SK-N-SH treated with all-trans-retinoic acid at 6 μM for 48 hours (cell line): ENCODE results near the gene FAM210A.

Source experiments
- ARNTL ChIP-seq: fragments of 450-650 bp; formaldehyde crosslinking; IDR thresholded peaks from 2 replicates; pipeline ENCODE4 v1.5.0; 2020; ENCODE audit warnings: low read depth, mild to moderate bottlenecking, moderate library complexity, borderline replicate concordance
- BACH2 ChIP-seq: fragments of 250-450 bp; sonication (Bioruptor Pico); IDR thresholded peaks from 2 replicates; pipeline ENCODE4 v1.9.0; 2021; ENCODE audit warnings: mild to moderate bottlenecking, borderline replicate concordance
- CREB5 ChIP-seq: fragments of 250-450 bp; sonication (Bioruptor Pico); IDR thresholded peaks from 2 replicates; pipeline ENCODE4 v1.5.1; 2020; ENCODE audit warnings: low read depth, mild to moderate bottlenecking, moderate library complexity
- CSDC2 ChIP-seq: fragments of 250-450 bp; sonication (Bioruptor Pico); IDR thresholded peaks from 2 replicates; pipeline ENCODE4 v1.5.0; 2020; ENCODE audit warnings: mild to moderate bottlenecking, moderate library complexity
- ISL1 ChIP-seq: fragments of 250-450 bp; sonication (Bioruptor Pico); IDR thresholded peaks from 2 replicates; pipeline ENCODE4 v2.1.2; 2022; ENCODE audit warnings: mild to moderate bottlenecking, moderate library complexity
- PATZ1 ChIP-seq: fragments of 250-450 bp; sonication (Bioruptor Pico); IDR thresholded peaks from 2 replicates; pipeline ENCODE4 v1.8.0; 2020; ENCODE audit warnings: mild to moderate bottlenecking, moderate library complexity, borderline replicate concordance
- POU6F1 ChIP-seq: fragments of 250-450 bp; sonication (Bioruptor Pico); IDR thresholded peaks from 2 replicates; pipeline ENCODE4 v1.8.0; 2021; ENCODE audit warnings: low read depth, mild to moderate bottlenecking, moderate library complexity, borderline replicate concordance
- RARB ChIP-seq: fragments of 250-450 bp; sonication (Bioruptor Pico); IDR thresholded peaks from 2 replicates; pipeline ENCODE4 v1.8.0; 2021; ENCODE audit warnings: mild to moderate bottlenecking, moderate library complexity
- TOX ChIP-seq: fragments of 250-450 bp; sonication (Bioruptor Pico); IDR thresholded peaks from 2 replicates; pipeline ENCODE4 v1.8.0; 2021; ENCODE audit warnings: mild to moderate bottlenecking, moderate library complexity, borderline replicate concordance
- ZFP3 ChIP-seq: fragments of 250-450 bp; sonication (Bioruptor Pico); IDR thresholded peaks from 2 replicates; pipeline ENCODE4 v1.5.0; 2020; ENCODE audit warnings: mild to moderate bottlenecking, moderate library complexity
- ZFP30 ChIP-seq: fragments of 450-650 bp; formaldehyde crosslinking; IDR thresholded peaks from 2 replicates; pipeline ENCODE4 v1.5.0; 2022; ENCODE audit warnings: mild to moderate bottlenecking, moderate library complexity
- ZNF70 ChIP-seq: fragments of 450-650 bp; formaldehyde crosslinking; IDR thresholded peaks from 2 replicates; pipeline ENCODE4 v1.5.0; 2020; ENCODE audit warnings: mild to moderate bottlenecking, moderate library complexity
- ZNF8 ChIP-seq: fragments of 450-650 bp; formaldehyde crosslinking; IDR thresholded peaks from 2 replicates; pipeline ENCODE4 v1.5.0; 2020; ENCODE audit warnings: mild to moderate bottlenecking, moderate library complexity

- TF ChIP-seq ZFP3 (CRISPR knock-in tag): no peak
- TF ChIP-seq ISL1 (CRISPR knock-in tag): no peak
- TF ChIP-seq ZFP30: no peak
- TF ChIP-seq POU6F1 (CRISPR knock-in tag): no peak
- no peak for TF ChIP-seq ZNF8
- TF ChIP-seq CREB5 (CRISPR knock-in tag): no peak
- TF ChIP-seq ARNTL: no peak
- no peak for TF ChIP-seq PATZ1 (CRISPR knock-in tag)
- TF ChIP-seq BACH2: no peak
- no peak for TF ChIP-seq RARB (CRISPR knock-in tag)
- TF ChIP-seq TOX (CRISPR knock-in tag): no peak
- TF ChIP-seq CSDC2: no peak
- no peak for TF ChIP-seq ZNF70 (CRISPR knock-in tag)
Measured at GRCh38 chr18:13621446-13621849, 104.9 kb downstream of the FAM210A start.
